HG02884 (cell line): Measurements from ENCODE around the gene CTNNAL1.
"Not testable (repeated sequence)": the region's sequence is repeated elsewhere in the genome, so short reads cannot be mapped to it uniquely, and the experiment has no call there.

ENCODE experiments used
- ATAC-seq: cut with Tn5 transposase; IDR thresholded peaks from one replicate; pipeline ENCODE4 v1.9.1; 2021; ENCODE audit warnings: mild to moderate bottlenecking, moderate library complexity; ENCODE audit not compliant: unreplicated experiment

CTNNAL1 gene

DNA sequence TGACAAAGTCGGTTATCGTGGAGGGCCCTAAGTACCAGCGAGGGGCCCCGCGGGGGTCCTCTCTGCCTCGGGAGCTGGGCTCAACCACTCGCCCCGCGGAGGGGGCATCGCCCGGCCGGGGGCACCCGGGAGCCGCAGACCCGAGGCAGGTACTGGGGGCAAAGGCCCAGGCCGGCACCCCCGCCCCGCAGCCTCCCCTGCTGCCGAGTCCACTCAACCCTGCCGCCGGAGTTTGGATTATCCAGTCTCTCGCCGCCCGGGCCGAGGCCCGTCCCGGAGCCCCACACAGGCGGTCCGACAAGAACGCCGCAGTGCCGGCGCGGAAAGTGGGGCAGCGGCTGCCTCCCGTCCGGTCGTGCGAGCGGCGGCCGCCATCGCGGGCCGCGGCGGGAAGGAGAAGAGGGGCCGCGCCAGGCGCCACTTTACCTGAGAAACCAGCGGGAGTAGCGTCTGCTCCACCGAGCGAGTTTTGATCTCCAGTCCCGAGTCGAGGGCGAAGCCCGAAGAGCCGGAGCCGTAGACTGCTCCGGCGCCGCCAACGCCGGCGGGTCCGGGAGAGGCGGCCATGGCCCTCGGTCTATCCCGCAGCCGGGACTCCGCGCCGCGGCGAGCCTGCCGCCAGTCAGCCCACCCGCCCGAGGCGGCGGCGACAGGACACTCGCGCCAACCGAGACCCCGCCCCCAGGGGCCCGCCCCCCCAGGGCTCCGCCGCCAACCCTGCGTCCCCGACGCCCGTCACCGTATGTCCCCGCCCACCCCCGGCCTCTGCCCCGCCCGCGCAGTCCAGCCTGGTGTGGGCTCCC lies at the start of gene CTNNAL1:
Gene CTNNAL1, minus strand, starts transcription at position 624 of the 803 bp plus-strand sequence. Its CDS starts 57 bp downstream, at position 567.
- peak; percentile 50 for ATAC-seq

DNA sequence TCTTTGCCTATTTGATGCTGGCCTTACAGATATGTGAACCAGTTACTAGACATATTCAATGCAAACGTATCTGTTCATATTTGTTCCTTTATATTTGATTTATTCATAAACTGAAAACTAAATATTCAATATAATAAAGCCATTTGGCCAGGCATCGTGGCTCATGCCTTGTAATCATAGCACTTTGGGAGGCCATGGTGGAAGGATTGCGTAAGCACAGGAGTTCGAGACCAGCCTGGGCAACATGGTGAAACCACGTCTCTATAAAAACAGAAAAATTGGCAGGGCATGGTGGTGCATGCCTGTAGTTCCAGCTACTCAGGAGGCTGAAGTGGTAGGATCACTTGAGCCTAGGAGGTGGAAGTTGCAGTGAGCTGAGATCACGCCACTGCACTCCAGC lies 49.2 kb upstream of the CTNNAL1 start:
- no peak for ATAC-seq

GRCh38 chr9:109060191-109060590 lies 46.9 kb upstream of the CTNNAL1 start:
- ATAC-seq: no peak

DNA sequence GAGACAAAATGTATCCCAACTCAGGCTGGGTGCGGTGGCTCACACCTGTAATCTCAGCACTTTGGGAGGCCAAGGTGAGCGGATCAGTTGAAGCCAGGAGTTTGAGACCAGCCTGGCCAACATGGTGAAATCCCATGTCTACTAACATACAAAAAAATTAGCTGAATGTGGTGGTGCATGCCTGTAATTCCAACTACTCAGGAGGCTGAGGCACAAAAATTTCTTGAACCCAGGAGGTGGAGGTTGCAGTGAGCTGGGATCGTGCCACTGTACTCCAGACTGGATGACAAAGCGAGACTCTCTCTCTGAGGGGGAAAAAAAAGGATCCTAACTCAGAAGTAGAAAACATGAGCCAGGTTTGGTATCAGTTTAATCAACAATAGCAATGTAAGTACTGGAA lies 39.8 kb upstream of the CTNNAL1 start:
- ATAC-seq: not testable (repeated sequence)

DNA sequence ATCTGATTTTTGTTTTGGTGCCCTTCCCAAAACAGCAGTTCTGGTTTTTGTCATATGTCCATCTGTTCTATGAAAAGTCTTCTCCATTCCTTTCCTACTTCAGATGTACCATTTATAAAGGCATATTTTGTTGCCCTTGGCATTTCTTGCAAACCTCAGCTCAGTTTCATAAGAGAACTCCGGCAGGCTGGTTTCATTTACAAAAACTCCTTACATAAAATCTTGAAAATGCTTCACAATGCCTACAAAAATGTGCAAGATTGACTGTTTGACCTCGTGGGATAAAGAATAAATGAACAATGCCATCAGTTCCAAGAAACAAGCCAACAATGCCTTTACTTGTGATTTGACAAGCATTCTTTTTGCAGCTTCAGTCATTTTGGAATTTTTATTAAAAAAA lies 39.1 kb upstream of the CTNNAL1 start:
- no peak for ATAC-seq

DNA sequence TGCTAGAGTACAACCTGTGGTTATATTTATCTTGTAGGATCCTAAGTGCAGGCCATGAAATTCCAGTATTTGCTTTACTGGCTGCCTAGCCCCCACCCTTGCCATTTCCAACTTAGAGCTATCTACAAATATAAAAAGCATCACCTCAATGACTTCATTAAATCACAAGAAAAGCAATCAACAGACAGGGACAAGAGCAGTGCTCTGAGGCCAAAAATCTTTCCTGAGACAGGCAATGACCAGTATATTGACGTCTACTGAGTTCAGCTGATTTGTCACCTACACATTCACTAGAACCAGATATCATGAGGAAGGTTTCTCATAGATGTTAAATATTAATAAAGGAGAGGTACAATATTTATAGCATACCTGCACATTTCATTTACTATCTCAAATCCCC lies 38.4 kb upstream of the CTNNAL1 start:
- no peak for ATAC-seq

DNA sequence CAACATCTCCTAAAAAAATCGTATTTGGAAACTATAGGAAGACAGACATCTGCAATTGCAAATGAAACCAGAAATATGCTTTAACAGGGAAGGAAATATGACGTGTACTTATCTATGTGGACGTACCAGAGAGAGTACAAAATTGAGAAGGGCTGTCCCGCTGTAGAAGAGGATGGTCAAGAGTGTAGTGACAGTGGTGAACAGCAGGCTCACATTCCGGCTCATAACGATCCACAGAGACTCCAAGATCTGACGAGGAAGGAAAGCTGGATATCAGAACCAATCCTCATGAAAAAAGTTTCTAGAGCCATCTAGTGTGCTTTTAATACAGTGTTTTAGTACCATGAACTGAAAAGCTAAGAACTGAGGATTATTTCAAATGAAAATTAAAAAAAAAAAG lies 37.1 kb upstream of the CTNNAL1 start:
- ATAC-seq: no peak

DNA sequence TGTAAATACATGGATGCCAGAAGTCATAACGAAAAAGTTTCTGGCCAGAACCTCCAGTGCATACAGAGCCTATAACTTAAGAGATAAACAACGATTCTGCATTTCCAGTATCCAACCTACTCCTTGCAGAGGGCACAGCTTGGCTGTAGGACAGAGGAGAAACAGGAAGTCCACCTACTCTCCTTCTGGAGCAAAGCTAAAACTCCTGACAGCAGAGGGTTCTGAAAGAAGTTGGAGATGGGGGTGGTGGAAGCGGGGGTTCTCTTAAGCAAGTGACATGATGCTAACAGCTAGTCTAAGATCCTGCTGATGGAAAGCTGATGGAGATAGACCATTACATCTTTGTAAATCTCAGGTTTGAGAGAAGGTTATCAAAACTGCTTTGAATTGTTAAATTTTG lies 35.5 kb upstream of the CTNNAL1 start:
- ATAC-seq: no peak

DNA sequence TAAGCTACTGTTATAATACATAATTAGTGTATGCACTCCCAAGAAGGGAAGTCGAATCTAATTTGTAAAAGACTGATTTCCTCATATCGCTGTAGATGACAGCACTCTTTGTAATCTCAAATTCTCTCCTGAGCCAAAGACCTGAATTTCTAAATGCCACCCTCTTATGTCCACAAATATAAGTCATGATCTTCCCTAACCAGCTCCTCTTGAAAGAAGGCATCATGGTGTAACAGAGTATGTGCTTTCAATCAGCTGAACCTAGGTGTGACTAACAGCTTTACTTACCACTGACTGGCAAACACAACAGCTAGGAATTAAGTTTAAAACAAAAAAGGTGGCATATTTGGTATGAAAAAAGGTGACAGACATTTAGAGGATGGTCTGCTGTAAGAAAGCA lies 34.0 kb upstream of the CTNNAL1 start:
- no peak for ATAC-seq

GRCh38 chr9:109046346-109046745 lies 33.0 kb upstream of the CTNNAL1 start:
- ATAC-seq: no peak

DNA sequence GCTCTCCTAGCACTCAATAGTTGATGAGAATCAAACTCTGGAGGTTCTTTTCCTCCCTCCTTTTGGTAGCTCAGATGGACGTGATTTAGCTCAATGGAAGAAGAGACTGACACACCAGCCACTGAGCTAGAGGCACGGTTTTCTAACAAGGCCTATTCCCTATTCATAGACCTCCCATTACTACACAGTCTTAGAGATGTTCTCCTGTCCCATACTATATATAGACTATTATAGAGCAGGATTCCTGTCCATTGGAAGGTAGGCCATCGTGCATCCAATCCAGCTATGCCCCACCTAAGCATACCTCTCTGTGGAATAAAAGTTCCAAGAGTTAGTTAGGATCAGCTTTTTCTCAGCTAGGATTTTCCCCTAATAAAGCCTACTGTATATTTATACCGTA lies 30.3 kb upstream of the CTNNAL1 start:
- no peak for ATAC-seq

GRCh38 chr9:109040571-109040970 lies 27.3 kb upstream of the CTNNAL1 start:
- ATAC-seq: no peak

GRCh38 chr9:109039539-109039938 lies 26.2 kb upstream of the CTNNAL1 start:
- no peak for ATAC-seq

DNA sequence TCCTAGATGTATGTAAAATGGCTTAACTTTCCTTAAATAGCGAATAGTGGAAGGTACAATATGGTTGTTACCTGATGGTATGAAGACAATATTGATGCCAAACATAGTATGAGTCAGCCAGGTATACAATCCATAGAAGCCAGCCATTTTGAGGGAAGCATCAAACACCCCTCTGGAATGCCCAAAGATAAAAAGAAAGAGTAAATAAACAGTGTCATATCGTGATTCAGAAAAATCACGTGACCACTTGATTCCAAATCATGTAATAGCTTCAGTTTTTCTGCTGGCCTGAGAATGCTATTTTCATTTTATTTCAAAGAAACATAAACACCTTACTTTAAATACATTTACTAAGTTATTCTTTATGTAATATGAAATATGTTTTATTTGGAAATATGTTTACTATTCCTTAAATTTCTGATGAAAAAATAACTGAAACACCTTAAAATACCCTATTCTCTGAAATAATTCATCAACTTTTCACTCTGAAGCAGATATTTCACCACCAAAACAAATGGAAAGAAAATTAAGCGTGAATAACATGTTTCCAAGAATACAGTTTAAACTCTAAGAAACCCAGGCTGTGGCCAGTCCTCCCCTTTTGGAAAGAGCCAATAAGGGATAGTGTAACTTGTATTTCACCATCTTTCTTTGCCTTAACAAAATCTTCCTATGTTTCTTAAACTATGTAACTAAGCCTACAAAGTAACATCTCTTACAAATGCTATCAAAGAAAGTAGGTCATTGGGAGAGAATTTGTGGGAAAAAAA lies 24.8 kb upstream of the CTNNAL1 start:
- no peak for ATAC-seq

DNA sequence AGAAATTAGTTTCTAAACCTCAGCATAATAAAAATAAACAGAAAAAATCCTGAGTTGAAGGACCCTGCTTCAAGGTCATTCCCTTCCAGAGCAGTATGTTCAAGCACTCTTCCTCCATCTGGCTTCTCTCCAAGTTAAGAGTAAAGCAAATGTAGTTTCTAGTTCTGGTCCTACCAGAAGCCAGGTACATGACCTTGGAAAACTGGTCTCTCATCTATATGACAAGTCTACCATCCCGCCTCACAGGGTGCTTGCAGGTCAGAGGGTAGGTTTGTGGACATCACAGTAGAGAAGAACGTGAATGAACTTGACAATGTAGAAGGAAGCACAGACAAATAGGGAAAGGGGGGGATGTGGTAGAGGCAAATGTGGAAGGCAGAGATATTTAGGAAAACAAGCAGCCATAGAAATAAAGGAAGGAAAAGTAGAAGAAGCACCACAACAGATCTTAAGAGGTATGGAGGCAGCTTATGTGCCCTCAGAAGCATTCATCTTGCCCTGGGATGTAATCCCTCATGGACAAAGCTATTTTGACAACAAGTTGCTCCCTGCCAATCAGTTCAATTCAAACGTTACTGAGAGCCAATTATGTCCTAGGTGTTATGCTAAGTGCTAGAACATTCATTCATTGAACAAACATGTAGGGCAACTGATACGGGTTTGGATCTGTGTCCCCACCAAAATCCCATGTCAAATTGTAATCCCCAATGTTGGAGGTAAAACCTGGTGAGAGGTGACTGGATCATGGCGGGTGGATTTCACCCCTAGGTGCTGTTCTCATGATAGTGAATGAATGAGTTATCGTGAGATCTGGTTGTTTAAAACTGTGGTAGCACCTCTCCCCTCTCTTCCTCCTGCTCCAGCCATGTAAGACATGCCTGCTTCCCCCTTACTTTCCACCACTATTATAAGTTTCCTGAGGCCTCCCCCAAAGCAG lies 23.7 kb upstream of the CTNNAL1 start:
- no peak for ATAC-seq

DNA sequence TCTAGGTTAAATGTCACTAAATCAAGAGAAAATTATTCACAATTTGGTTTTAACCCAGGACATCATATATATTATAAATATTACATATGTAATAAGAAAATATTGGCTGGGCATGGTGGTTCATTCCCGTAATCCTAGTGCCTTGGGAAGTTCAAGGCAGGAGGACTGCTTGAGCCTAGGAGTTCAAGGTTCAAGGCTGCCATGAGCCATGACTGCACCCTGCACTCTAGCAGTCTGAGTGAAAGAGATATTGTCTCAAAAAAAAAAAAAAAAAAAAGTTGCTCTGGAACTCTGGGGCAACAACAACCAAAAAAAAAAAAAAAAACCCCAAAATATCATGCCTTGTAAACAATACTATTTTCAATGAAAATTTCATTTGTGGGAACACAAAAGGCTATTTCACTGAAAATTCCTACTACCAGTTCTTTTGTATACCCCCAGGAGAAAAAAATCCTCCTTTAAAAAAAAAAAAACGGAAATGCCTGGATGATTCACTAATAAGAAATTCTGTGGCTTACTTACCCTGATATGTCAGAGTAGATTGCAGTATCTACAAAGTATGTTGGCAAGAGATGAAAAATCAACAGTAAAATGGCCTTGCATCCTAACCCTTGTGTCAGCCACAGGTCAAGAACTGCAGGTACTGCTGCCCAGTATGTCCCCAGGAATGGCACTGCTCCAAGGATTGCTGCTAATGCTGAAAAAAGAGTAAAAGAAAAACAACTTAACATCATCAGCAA lies 22.6 kb upstream of the CTNNAL1 start:
- no peak for ATAC-seq

GRCh38 chr9:109033941-109034700 lies 20.8 kb upstream of the CTNNAL1 start:
- no peak for ATAC-seq

- no peak for ATAC-seq
Observed at GRCh38 chr9:109031241-109031640, 17.9 kb upstream of the CTNNAL1 start.

- no peak for ATAC-seq
Observed at GRCh38 chr9:109030426-109030825, 17.1 kb upstream of the CTNNAL1 start.

DNA sequence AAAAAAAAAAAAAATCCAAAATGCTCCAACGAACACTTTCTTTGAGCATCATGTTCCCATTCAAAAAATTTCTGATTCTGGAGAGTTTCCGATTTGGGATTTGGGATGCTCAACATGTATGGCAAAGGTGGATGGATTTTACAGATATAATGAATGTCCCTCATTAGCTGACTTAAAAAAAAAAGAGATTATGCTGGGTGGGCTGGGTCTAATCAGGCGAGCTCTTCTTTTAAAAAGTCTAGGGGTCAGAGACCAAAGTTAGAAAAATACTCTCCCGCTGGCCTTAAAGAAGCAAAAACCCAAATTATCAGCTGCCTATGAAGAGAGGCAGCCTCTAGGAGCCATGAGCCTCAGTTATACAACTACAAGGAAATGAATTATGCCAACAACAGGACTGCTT lies 15.2 kb upstream of the CTNNAL1 start:
- no peak for ATAC-seq
